ENCODE results near the gene SLMAP. TPM values are rescaled to one million over a fixed set of nuclear protein-coding genes. Genes with fewer than 3 reads are reported as not detected.

SLMAP gene
- polyA plus RNA-seq, 2 of the 4 experiments (the other 2 are of a cell fraction): 15.2 to 33.1 TPM

DNA sequence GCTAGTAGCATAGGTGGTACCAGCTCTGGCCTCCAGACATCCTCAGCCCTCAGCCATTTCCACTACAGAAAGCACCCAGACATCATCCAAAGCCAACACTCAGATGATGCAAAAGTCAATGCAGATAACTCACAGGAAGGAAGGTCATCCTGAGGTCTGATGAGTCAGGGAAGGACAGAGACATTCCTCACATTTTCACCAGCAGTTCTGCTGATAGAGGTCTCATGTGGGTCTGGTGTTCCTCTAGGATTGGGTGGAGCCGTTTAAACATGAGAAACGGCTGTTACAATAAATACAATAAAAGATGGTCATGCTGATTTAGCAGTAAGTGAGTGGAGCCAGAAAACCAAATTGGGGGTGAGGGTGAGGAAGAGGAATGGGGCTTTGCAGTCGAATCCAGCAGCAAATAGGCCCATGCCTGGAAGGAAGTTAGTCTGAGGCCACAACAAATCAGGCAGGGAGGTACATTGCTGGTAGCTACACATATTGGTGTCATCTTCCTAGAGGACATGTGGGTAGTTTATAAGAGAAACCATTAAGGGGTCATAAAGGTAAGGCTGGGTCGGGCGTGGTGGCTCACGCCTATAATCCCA is 218.8 kb downstream of the SLMAP start (continued):
- TF ChIP-seq ZSCAN20 (CRISPR knock-in tag; IDR thresholded peaks at IDR 0.05): peak; percentile 52
- TF ChIP-seq POLR2A (IDR thresholded peaks at IDR 0.05; ENCODE audit: low read length): no peak
- peak; percentile 98 for TF ChIP-seq MAFK (IDR thresholded peaks at IDR 0.05; ENCODE audit: partially characterized antibody)
- TF ChIP-seq MAZ (IDR thresholded peaks at IDR 0.05; ENCODE audit: borderline replicate concordance, low read depth, low read length): no peak
- peak; percentile 92 to 93; a peak in 4 of 5 replicates for TF ChIP-seq EP300 (IDR thresholded peaks at IDR 0.05)
- no peak for TF ChIP-seq E2F6 (IDR thresholded peaks at IDR 0.05; ENCODE audit: borderline replicate concordance, low read depth)
- TF ChIP-seq ZC3H11A (IDR thresholded peaks at IDR 0.05): no peak

DNA sequence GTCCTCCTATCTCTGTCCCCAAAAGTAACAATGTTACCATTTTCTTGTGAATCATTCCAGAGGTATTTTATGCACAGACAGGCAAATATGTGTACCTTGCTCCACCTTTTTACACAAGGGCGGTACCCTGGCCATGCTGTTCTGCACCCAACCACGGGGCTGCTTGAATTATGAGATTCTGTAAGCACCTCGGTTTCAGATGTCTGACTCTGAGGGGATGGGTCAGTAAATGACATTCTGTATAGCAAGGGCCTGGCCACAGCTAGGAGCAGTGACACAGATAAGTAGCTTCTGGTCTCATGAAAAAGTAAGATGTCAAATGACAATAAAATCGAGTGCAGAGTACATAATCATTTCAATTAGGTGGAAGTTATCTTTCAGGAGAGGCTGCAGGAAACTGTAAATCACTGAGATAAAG is 221.7 kb downstream of the SLMAP start:
- H3K27ac ChIP-seq: peak overlapping the region; percentile 92 to 98
- peaks cover 79% of the 10 kb centered on the region for H3K4me1 ChIP-seq

More for the DNA sequence above, 221.7 kb downstream of the SLMAP start:
- ATAC-seq (peak; percentile 74 to 80), DNase-seq (ENCODE audit: low read depth in 1 of 2, low spot score in 1 of 2) (peak in 1 of 2 experiments; percentile 92), FAIRE-seq (no peak)
- peak overlapping the region; percentile 82 for H3K4me2 ChIP-seq
- TF ChIP-seq JUN (IDR thresholded peaks at IDR 0.05): 0 out of 5 replicates have a peak, but pooled peaks of 1 of the 2 experiments have one; percentile 20
- no peak for TF ChIP-seq ZSCAN20 (CRISPR knock-in tag; IDR thresholded peaks at IDR 0.05)
- peak; percentile 73 for TF ChIP-seq MAFK (IDR thresholded peaks at IDR 0.05; ENCODE audit: partially characterized antibody)
- TF ChIP-seq PHF8 (IDR thresholded peaks at IDR 0.05; ENCODE audit: borderline replicate concordance, low read depth): no peak
- TF ChIP-seq FOSL2 (IDR thresholded peaks at IDR 0.05): 0 out of 2 replicates have a peak, but pooled peaks have one; percentile 37
- peak; percentile 71 for TF ChIP-seq FOSL2 (CRISPR knock-in tag; IDR thresholded peaks at IDR 0.05)
- TF ChIP-seq, protein P1, sequence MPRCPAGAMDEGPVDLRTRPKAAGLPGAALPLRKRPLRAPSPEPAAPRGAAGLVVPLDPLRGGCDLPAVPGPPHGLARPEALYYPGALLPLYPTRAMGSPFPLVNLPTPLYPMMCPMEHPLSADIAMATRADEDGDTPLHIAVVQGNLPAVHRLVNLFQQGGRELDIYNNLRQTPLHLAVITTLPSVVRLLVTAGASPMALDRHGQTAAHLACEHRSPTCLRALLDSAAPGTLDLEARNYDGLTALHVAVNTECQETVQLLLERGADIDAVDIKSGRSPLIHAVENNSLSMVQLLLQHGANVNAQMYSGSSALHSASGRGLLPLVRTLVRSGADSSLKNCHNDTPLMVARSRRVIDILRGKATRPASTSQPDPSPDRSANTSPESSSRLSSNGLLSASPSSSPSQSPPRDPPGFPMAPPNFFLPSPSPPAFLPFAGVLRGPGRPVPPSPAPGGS (IDR thresholded peaks at IDR 0.05): 0 out of 3 replicates have a peak, but pooled peaks have one; percentile 15
- 0 out of 2 replicates have a peak, but pooled peaks have one; percentile 30 for TF ChIP-seq JUNB (IDR thresholded peaks at IDR 0.05)
- no peak for TF ChIP-seq REST (IDR thresholded peaks at IDR 0.05)
- TF ChIP-seq GATA3 (IDR thresholded peaks at IDR 0.05; ENCODE audit: borderline replicate concordance): peak; percentile 69; the same call in 1 of the 2 replicates
- TF ChIP-seq ZFP36 (IDR thresholded peaks at IDR 0.05; ENCODE audit: borderline replicate concordance, partially characterized antibody): no peak
- TF ChIP-seq MAX (IDR thresholded peaks at IDR 0.05): peak; percentile 79
- TF ChIP-seq BHLHE40 (IDR thresholded peaks at IDR 0.05; ENCODE audit: low read depth, low read length): no peak
- TF ChIP-seq CEBPB (IDR thresholded peaks at IDR 0.05): 0 out of 4 replicates have a peak, but pooled peaks of 1 of the 2 experiments have one; percentile 49
- TF ChIP-seq RAD21 (conservative IDR thresholded peaks at IDR 0.05 in 1 of 2, IDR thresholded peaks at IDR 0.05 in 1 of 2): 0 out of 5 replicates have a peak, but pooled peaks of 1 of the 2 experiments have one; percentile 4
- TF ChIP-seq HOXA7 (CRISPR knock-in tag; IDR thresholded peaks at IDR 0.05): no peak
- POLR2A ChIA-PET: interaction anchor here (0.6 to 0.9 kb wide), 2 partner anchors 8 to 68 kb away, joined by 4 read pairs; no protein-coding TSS in a partner anchor
- CTCF ChIA-PET: interaction anchor here (1.0 to 1.2 kb wide), 2 partner anchors 15 to 16 kb away, joined by 3 read pairs; no protein-coding TSS in a partner anchor
- H3K4me3 ChIP-seq: no peak overlapping the region
- 0% methylated on average over 3 of the region's 4 CpGs for WGBS (ENCODE audit: missing lambda C conversion rate)
- no peaks in the 10 kb centered on the region for H3K9me3 ChIP-seq
